Immature natural killer cell (primary cell): ENCODE measurements around the gene ZNF324. TPM values are rescaled to one million over a fixed set of nuclear protein-coding genes. Genes with fewer than 3 reads are reported as not detected.
A peak's percentile ranks its signal among the peaks of the same experiment; 100 is the strongest.
"Not testable (repeated sequence)": the region's sequence is repeated elsewhere in the genome, so short reads cannot be mapped to it uniquely, and the experiment has no call there.

Source experiments
- DNase-seq, 3 donors: peaks; one replicate each; pipeline ENCODE4 v3.0.0; 2022; ENCODE audit warnings: mixed read lengths in 1 of 3
- H3K27ac Mint-ChIP-seq, 6 donors: one replicate each; pipeline ENCODE4 v1.8.0; 2020; ENCODE audit warnings: mixed read lengths in 6 of 6, mild to moderate bottlenecking in 5 of 6, inconsistent platforms in 4 of 6, moderate library complexity in 3 of 6
- H3K27me3 Mint-ChIP-seq, 3 donors: one replicate each; pipeline ENCODE4 v1.8.0; 2020 to 2021; ENCODE audit warnings: low read depth in 3 of 3, mild to moderate bottlenecking in 3 of 3, mixed read lengths in 3 of 3, moderate library complexity in 3 of 3, inconsistent platforms in 1 of 3
- H3K36me3 Mint-ChIP-seq, 3 donors: one replicate each; pipeline ENCODE4 v1.8.0; 2020; ENCODE audit warnings: mixed read lengths in 3 of 3, inconsistent platforms in 2 of 3, mild to moderate bottlenecking in 2 of 3
- H3K4me1 Mint-ChIP-seq, 2 donors: one replicate each; pipeline ENCODE4 v1.8.0; 2020; ENCODE audit warnings: inconsistent platforms in 2 of 2, mild to moderate bottlenecking in 2 of 2, mixed read lengths in 2 of 2, moderate library complexity in 1 of 2
- H3K4me3 Mint-ChIP-seq, 5 donors: one replicate each; pipeline ENCODE4 v1.8.0; 2020; ENCODE audit warnings: mild to moderate bottlenecking in 5 of 5, mixed read lengths in 5 of 5, inconsistent platforms in 3 of 5, moderate library complexity in 3 of 5
- H3K9me3 Mint-ChIP-seq, 6 donors: one replicate each; pipeline ENCODE4 v1.8.0; 2020; ENCODE audit warnings: mild to moderate bottlenecking in 6 of 6, mixed read lengths in 6 of 6, inconsistent platforms in 4 of 6, moderate library complexity in 3 of 6
- polyA plus RNA-seq, 3 donors: library from polyadenylated mRNA; unstranded; fragments of 300-500 nt; fragmentation: Illumina TruSeq; gene quantifications; one replicate each; pipeline ENCODE4 v1.2.3, GENCODE V29; 2021

Gene ZNF324
- polyA plus RNA-seq = 10 to 100 TPM in 2 of 3 donors, 1 to 10 TPM in 1; 5.8 to 13.8 (median 11.4) TPM

DNA sequence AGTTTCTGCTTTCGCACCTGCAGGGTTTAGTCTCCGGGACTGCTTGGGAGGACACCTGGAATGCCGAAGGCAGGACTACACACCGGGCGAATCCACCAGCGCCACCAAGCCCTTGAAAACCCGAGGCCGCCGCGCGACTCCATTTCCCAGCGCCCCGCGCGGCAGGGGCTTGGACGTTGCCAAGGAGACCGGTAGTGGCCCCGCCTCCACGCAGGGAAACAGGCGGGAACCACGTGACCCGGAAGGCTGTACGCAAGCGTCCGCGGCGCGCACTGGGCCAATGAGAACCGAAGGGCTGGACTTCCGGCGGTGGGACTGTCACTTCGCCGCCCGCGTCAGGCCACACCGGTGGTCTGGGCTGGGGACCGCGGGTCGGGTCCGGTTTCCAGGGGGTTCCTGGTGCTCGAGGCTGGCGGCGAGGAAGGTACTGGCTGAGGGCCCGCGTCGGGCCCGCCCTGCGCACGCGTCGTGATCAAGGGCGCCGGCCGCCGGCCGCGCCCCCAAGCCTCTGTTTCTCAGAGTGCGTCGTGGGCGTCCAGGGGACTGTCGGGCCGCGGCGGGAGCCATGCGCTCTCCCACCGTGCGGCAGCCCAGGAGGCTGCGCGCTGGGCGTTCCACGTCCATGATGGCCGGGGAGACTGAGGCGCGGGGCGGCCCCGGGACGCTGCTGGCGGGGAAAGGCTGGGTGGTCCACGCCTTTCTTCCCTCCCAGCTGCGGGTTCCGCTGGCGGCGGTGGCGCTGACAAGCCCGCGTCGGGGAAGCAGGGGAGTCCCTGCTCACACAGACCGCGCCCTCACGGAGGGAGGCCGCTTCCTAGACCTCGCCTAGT lies at the start of gene ZNF324:
TSS of gene ZNF324 (plus strand) at position 321 of the 830 bp plus-strand sequence. CDS start 2,106 bp downstream, outside the sequence.
- no peaks in the 10 kb centered on the region for H3K36me3 Mint-ChIP-seq
- H3K27me3 Mint-ChIP-seq = peaks cover 0 to 11% (median 3%) of the 10 kb centered on the region in 3 donors
- peak within 1 kb of the TSS; percentile 57 to 90 (median 82) for H3K27ac Mint-ChIP-seq
- H3K4me3 Mint-ChIP-seq = peak within 1 kb of the TSS; percentile 81 to 87 (median 84)
- no peaks in the 10 kb centered on the region for H3K9me3 Mint-ChIP-seq
- DNase-seq = peak; percentile 96
- peaks cover 23 to 29% of the 10 kb centered on the region in 2 donors for H3K4me1 Mint-ChIP-seq

DNA sequence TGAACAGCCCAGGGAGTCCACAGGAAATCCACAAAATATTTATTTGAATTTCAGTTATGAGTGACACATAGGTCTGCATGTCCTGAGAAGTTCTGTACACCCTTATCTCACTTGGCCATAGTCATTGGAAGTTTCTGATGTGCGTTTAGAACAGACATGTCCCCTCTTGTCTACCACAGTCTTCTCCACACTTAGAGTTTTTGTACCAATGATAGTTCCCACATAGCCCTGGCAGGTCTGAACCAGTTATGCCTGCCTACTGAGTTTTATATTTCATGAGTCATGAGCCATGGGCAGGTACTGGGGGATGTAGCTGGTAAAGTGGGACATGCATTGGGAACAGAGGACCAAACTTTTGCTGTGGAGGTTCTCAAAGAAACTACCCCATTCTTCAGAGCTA lies 38.3 kb upstream of the ZNF324 start:
- H3K9me3 Mint-ChIP-seq = peaks cover 33 to 76% (median 48%) of the 10 kb centered on the region in 6 donors
- peaks cover 5 to 13% (median 8%) of the 10 kb centered on the region in 3 donors for H3K36me3 Mint-ChIP-seq
- no peak overlapping the region for H3K27ac Mint-ChIP-seq

DNA sequence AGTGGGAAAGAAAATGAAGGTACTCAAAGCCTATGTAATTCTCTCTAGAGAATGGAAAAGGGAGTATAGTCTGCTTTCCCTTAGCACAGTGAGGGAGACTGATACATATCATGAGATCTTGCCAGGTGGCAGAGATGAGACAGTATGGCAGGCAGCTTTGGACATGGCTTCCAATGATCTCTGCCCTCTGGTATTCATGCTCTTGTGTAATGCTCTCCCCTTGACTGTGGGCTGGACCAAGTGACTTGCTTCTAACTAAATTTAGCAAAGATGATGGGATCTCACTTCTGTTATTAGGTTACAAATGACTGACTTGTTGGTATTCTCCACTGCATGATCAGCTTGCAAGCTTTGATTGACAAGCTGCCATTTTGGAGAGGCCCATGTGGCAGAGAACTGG lies 37.1 kb upstream of the ZNF324 start:
- Mint-ChIP-seq H3K27ac (no peak overlapping the region), H3K36me3 (peaks cover 13 to 19% (median 14%) of the 10 kb centered on the region in 3 donors), H3K4me1 (no peaks in the 10 kb centered on the region), H3K4me3 (no peak overlapping the region), H3K27me3 (peaks cover 2 to 5% (median 4%) of the 10 kb centered on the region in 3 donors), H3K9me3 (peaks cover 45 to 87% (median 57%) of the 10 kb centered on the region in 6 donors)
- DNase-seq = no peak

More for the DNA sequence above, 38.3 kb upstream of the ZNF324 start:
- no peak for DNase-seq
- Mint-ChIP-seq H3K4me1 (no peaks in the 10 kb centered on the region), H3K4me3 (no peak overlapping the region), H3K27me3 (peaks cover 2 to 5% (median 4%) of the 10 kb centered on the region in 3 donors)

DNA sequence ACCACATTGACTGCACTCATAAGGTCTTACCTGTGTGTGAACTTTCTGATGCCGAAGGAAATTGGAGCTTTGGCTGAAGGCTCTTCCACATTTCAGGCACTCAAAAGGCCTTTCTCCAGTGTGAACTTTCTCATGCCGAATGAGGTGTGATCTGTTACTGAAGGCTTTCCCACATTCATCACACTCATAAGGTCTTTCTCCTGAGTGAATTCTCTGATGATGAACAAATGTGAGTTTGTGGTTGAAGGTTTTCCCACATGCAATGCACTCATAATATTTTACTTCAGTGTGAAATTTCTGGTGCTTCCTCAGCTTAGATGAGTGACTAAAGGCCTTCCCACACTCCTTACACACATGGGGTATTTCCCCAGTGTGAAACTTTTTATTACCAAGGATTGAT lies 32.7 kb upstream of the ZNF324 start:
- no peak overlapping the region for H3K4me3 Mint-ChIP-seq

DNA sequence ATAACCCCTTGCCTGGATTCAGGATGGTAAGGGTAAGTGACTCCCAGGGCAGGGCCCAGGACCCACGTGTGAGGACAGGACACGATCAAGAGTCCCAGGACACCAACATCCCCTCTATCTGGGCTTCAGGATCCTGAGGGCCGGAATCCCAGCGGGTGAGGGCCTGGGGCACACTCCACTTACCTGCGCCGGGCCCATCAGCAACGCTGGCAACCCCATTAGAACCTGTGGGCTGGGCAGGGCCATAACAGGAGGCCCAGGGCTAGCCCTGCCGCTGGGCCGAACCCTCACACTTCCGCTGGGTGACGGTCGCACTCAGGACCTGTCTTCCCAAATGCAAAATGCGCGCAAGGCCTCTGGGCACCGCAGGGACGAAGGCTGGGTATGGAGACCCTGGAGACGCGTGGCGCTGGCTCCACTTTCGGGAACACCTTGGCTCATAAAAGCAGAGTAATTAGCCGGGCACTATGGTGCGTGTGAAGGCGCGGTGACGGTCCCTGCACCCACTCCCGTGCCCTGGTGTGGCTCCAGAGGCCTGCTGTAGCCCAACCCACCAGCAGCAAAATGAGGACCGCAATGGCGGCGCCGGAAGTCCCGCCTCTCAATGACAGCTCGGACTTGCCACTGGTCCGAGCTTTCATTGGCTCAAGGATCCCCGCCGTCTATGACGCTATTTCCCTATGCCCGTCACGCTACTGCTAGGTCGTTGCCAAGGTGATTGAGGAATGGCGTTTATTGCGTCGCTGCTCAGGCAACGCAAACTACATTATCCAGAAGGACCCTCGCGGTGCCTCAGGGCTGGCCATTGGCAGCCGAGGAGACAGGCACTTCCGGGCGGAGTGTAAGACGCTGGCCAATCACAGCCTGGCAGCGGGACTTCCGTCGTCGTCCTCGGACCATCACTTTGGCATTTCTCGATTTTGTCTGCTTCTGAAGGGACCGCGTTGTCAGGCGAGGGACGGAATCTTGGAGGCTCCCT lies 27.0 kb upstream of the ZNF324 start, which contains the start of gene ZNF132:
TSS of gene ZNF132 (minus strand) at position 578 of the 979 bp plus-strand sequence. CDS start at position 246, 332 bp downstream.
- Mint-ChIP-seq H3K4me3 (peak within 1 kb of the TSS; percentile 94 to 98 (median 95)), H3K27ac (peak within 1 kb of the TSS; percentile 88 to 99 (median 98)), H3K4me1 (peaks cover 34 to 37% of the 10 kb centered on the region in 2 donors), H3K36me3 (peaks cover 33 to 46% (median 41%) of the 10 kb centered on the region in 3 donors), H3K27me3 (peaks cover 7 to 15% (median 7%) of the 10 kb centered on the region in 3 donors), H3K9me3 (peaks cover 14 to 48% (median 43%) of the 10 kb centered on the region in 6 donors)
- DNase-seq = peak; percentile 96 to 97 (median 97)

More for the DNA sequence above, 32.7 kb upstream of the ZNF324 start:
- Mint-ChIP-seq H3K27me3 (peaks cover 2 to 6% (median 2%) of the 10 kb centered on the region in 3 donors), H3K9me3 (peaks cover 45 to 91% (median 85%) of the 10 kb centered on the region in 6 donors), H3K27ac (peak overlapping the region in 1 of 6 donors; percentile 29), H3K4me1 (peaks cover 14% of the 10 kb centered on the region in 2 donors), H3K36me3 (peaks cover 40 to 58% (median 54%) of the 10 kb centered on the region in 3 donors)
- DNase-seq = no peak

DNA sequence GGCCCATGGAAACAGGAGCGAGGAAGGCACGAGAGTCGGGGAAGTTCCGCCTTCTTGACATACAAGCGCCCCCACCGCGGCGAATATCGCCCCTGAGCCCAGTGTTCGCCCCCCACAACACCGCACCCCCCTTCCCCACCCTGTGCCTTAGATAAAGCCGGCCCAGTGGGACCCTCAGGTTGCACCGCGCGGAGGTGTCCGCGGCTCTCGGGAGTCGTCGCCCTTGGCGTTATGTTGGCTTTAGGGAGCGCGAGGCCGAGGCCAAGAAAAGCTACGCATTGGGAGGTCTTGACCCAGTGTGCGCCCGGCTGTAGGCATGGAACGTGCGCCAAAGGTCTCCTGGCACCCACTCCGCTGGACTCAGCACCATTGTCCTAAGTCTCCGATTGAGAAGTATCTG lies 26.3 kb upstream of the ZNF324 start:
- H3K36me3 Mint-ChIP-seq = peaks cover 27 to 39% (median 34%) of the 10 kb centered on the region in 3 donors
- DNase-seq = no peak
- H3K27ac Mint-ChIP-seq = peak overlapping the region; percentile 88 to 99 (median 98)
- peaks cover 34 to 37% of the 10 kb centered on the region in 2 donors for H3K4me1 Mint-ChIP-seq
- H3K9me3 Mint-ChIP-seq = peaks cover 9 to 41% (median 36%) of the 10 kb centered on the region in 6 donors
- peaks cover 7 to 15% (median 7%) of the 10 kb centered on the region in 3 donors for H3K27me3 Mint-ChIP-seq
- peak overlapping the region; percentile 94 to 98 (median 95) for H3K4me3 Mint-ChIP-seq

DNA sequence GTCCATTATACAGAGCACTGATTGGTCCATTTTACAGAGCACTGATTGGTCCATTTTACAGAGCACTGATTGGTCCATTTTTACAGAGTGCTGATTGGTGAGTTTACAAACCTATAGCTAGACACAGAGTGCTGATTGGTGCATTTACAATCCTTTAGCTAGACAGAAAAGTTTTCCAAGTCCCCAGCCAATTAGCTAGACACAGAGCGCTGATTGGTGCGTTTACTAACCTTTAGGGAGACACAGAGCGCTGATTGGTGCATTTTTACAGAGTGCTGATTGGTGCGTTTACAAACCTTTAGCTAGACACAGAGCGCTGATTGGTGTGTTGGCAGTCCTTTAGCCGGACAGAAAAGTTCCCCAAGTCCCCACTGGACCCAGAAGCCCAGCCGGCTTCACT lies 23.9 kb upstream of the ZNF324 start:
- not testable (repeated sequence) for H3K27ac Mint-ChIP-seq, H3K4me3 Mint-ChIP-seq, DNase-seq
- peaks cover 9 to 24% (median 11%) of the 10 kb centered on the region in 3 donors for H3K27me3 Mint-ChIP-seq
- H3K36me3 Mint-ChIP-seq = peaks cover 10 to 15% (median 13%) of the 10 kb centered on the region in 3 donors
- peaks cover 7 to 19% (median 14%) of the 10 kb centered on the region in 6 donors for H3K9me3 Mint-ChIP-seq
- peaks cover 28 to 29% of the 10 kb centered on the region in 2 donors for H3K4me1 Mint-ChIP-seq

DNA sequence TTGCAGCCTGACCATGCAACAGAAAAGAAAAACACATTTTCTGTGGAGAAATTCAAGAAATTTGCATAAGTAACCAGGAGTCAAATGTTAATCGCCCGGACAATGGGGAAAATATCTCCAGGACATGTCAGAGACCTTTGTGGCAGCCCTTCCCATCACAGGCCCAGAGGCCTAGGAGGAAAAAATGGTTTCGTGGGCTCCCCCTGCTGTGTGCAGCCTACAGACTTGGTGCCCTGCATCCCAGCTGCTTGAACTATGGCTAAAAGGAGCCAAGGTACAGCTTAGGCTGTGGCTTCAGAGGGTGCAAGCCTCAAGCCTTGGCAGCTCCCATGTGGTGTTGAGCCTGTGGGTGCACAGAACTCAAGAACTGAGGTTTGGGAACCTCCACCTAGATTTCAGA lies 18.0 kb upstream of the ZNF324 start:
- H3K36me3 Mint-ChIP-seq, H3K9me3 Mint-ChIP-seq, H3K27ac Mint-ChIP-seq, DNase-seq, H3K4me3 Mint-ChIP-seq: not testable (repeated sequence)
- Mint-ChIP-seq H3K4me1 (peaks cover 18 to 19% of the 10 kb centered on the region in 2 donors), H3K27me3 (peaks cover 7 to 21% (median 15%) of the 10 kb centered on the region in 3 donors)

DNA sequence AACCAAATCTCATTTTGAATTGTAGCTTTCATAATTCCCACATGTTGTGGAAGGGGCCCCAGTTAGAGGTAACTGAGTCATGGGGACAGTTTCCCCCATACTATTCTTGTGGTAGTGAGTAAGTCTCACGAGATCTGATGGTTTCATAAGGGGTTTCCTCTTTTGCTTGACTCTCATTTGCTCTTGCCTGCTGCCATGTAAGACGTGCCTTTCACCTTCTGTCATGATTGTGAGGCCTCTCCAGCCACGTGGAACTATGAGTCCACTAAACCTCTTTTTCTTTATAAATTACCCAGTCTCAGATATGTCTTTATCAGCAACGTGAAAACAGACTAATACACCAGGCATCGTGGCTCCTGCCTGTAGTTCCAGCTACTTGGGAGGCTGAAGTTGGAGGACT lies 16.9 kb upstream of the ZNF324 start:
- H3K27me3 Mint-ChIP-seq = peaks cover 7 to 19% (median 15%) of the 10 kb centered on the region in 3 donors
- H3K9me3 Mint-ChIP-seq, H3K27ac Mint-ChIP-seq, H3K36me3 Mint-ChIP-seq, H3K4me3 Mint-ChIP-seq, DNase-seq: not testable (repeated sequence)
- H3K4me1 Mint-ChIP-seq = peaks cover 18 to 25% of the 10 kb centered on the region in 2 donors

DNA sequence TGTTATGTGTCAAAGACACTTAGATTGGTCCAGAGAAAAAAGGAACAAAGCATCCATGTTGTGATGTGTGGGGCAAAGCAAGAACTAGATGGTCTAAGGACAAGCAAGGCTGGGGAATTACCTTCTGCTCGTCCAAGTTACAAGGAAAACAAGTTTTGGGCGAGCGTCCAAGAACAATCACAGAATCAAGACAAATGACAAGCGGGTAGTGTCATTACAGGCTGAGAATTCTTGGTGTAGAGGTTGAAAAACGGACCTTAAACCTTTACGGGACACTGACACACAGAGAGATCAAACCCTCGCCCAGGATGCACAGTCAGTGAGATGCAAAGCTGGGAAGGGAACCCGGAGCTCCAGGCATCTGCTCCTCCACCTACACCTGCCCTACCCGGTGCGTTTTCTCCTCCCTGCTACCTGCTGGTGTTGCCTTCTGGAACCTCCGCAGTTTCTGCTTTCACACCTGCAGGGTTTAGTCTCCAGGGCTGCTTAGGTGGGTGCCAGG lies 16.0 kb upstream of the ZNF324 start:
- H3K4me3 Mint-ChIP-seq = peak overlapping the region; percentile 80 to 90 (median 86)
- peaks cover 18 to 25% of the 10 kb centered on the region in 2 donors for H3K4me1 Mint-ChIP-seq
- DNase-seq = no peak
- H3K27ac Mint-ChIP-seq = peak overlapping the region; percentile 79 to 92 (median 83)
- peaks cover 7 to 19% (median 15%) of the 10 kb centered on the region in 3 donors for H3K27me3 Mint-ChIP-seq
- H3K36me3 Mint-ChIP-seq = peaks cover 4 to 7% (median 5%) of the 10 kb centered on the region in 3 donors
- H3K9me3 Mint-ChIP-seq = peaks cover 0 to 8% (median 2%) of the 10 kb centered on the region in 6 donors

DNA sequence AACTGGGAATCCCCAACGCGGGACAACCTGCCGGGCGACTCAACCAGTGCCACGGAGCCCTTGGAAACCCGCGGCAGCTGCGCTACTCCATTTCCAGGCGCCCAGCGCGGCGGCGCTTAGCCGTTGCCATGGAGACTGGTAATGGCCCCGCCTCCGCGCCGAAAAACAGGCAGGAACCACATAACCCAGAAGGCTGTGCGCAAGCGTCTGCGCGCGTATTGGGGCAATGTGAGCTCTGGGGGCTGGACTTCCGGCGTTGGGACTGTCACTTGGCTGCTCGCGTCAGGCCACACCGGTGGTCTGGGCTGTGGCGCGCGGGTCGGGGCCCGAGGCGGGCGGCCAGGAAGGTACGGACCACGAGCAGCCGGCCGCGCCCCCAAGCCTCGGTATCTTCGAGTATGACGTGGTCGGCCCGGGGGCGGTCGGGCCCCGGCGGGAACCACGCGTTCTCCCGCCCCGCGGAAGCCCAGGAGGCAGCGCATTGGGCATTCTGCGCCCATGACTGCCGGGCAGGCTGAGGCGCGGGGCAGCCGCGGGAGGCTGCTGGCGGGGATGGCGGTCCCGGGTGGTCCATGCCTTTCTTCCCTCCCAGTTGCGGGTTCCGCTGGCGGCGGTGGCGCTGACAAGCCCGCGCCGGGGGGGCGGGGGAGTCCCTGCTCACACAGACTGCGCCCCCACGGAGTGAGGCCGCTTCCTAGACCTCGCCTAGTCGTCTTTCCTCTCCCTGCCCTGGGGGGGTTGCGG lies 15.3 kb upstream of the ZNF324 start, which contains the start of gene ZNF324B:
TSS of gene ZNF324B (plus strand) at position 265 of the 744 bp plus-strand sequence. CDS start 2,080 bp downstream, outside the sequence.
- Mint-ChIP-seq H3K27ac (peak within 1 kb of the TSS; percentile 79 to 92 (median 83)), H3K4me1 (peaks cover 18 to 25% of the 10 kb centered on the region in 2 donors), H3K27me3 (peaks cover 7 to 16% (median 15%) of the 10 kb centered on the region in 3 donors), H3K36me3 (peaks cover 4 to 7% (median 6%) of the 10 kb centered on the region in 3 donors), H3K4me3 (peak within 1 kb of the TSS; percentile 80 to 90 (median 86)), H3K9me3 (peaks cover 0 to 8% (median 2%) of the 10 kb centered on the region in 6 donors)
- peak; percentile 96 for DNase-seq

DNA sequence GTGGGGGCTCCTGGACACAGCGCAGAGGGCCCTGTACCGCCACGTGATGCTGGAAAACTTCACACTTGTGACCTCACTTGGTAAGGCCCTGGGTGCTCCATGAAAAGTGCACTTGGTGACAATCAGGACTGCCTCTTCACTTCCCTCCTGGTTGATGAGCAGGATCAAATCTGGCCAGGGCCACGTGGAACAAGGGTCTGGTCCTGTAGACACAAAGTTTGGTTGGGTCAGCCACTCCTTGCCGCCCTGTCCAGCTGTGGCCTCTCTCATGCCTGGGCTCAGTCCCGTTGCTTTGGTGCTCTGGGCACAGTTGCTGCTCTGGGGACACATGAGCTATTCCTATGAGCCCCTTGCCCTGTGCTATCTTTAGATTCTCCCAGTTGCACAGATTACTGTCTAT lies 13.1 kb upstream of the ZNF324 start:
- H3K27ac Mint-ChIP-seq = peak overlapping the region in 1 of 6 donors; percentile 30
- no peak for DNase-seq
- H3K9me3 Mint-ChIP-seq = peaks cover 0 to 2% (median 0%) of the 10 kb centered on the region in 6 donors
- H3K36me3 Mint-ChIP-seq = peaks cover 7 to 14% (median 7%) of the 10 kb centered on the region in 3 donors
- peak overlapping the region; percentile 29 to 78 (median 55) for H3K4me3 Mint-ChIP-seq
- H3K4me1 Mint-ChIP-seq = peaks cover 18 to 25% of the 10 kb centered on the region in 2 donors
- peaks cover 4 to 6% (median 5%) of the 10 kb centered on the region in 3 donors for H3K27me3 Mint-ChIP-seq
